OCI-LY1 (cell line): Measurements from ENCODE around the gene TNIP2.

Source experiments
- CTCF ChIP-seq: fragments of 200-600 bp; sonication (generic), shearing (Covaris generic); IDR thresholded peaks from 2 replicates; pipeline ENCODE4 v1.5.1; 2017; ENCODE audit warnings: mild to moderate bottlenecking, antibody characterized with exemption, low read length, moderate library complexity, mixed read lengths
- EZH2 ChIP-seq: fragments of 200-600 bp; sonication (generic), shearing (Covaris generic); IDR thresholded peaks from 2 replicates; pipeline ENCODE4 v1.8.0; 2017; ENCODE audit warnings: borderline replicate concordance, mixed run types, mild to moderate bottlenecking, antibody characterized with exemption, low read length, moderate library complexity, mixed read lengths

GRCh38 chr4:2697995-2698414 lies 58.1 kb downstream of the TNIP2 start:
- TF ChIP-seq CTCF, result no peak
- TF ChIP-seq EZH2, result no peak
